HG02943 (cell line): ENCODE measurements around the gene GSC.
"Not testable (repeated sequence)": the region's sequence is repeated elsewhere in the genome, so short reads cannot be mapped to it uniquely, and the experiment has no call there.

ENCODE experiments used
- ATAC-seq: cut with Tn5 transposase; IDR thresholded peaks from one replicate; pipeline ENCODE4 v1.9.1; 2021; ENCODE audit warnings: mild to moderate bottlenecking, low read depth, moderate library complexity; ENCODE audit not compliant: unreplicated experiment

GSC gene

DNA sequence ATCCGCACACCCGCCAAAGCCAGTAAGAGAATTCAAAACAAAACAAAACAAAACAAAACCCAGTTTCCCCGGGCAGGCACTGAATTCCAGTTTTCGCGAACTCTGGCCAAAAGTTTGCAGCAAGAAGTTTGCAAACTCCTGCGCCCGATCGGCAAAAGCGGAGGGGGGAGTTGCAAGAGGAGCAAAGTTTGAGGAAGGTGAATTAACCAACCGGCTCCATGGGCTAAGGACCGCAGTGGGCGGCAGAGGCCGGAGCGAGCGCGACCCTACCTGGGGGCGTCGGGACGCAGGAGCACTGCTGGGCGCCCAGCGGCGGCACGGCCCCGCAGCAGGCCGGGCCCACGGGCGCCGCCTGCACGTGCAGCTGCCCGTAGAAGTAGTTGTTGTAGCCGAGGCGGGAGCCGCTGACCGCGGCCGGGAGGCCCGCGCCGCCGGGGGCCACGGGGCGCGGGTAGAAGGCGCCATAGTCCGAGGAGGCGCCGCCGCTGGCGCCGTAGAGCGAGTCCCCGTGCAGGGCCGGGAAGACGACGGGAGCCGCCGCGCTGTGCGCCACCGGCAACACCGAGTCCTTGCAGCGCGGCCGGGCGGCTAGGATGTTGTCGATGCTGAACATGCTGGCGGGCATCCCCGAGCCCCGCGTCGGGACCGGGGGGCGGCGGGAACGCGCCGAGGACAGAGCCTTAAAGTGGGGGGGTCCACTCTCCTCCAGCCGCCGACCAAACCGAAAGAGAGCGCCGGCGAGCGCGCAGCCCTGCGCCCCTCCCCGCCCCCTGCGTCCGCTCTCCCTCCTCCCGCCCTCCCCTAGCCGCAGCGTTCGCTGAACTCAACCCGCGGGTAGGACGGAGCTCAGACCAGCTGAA is at the start of gene GSC:
TSS of gene GSC (minus strand) at position 723 of the 860 bp plus-strand sequence. CDS start at position 625, 98 bp downstream.
- ATAC-seq: no peak

DNA sequence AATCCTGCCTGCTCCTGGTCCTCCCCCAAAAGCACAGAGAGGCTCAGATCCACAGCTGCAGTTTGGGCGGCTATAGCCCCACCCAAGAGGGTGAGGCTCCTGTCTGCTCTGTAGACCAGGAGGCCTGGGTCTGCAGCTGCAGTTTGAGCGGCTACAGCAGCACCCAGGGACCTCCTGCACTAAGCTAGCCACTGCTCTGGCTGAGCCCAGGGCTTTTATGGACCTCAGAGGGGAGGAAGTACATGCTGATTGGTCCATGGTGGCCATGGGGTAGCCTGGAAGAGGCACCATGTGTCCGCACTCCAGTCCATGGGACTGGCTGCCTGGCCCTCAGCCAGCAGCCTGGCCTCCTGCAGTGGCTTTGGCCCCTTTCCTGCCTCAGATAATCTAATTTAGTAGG is 49.6 kb upstream of the GSC start:
- no peak for ATAC-seq

DNA sequence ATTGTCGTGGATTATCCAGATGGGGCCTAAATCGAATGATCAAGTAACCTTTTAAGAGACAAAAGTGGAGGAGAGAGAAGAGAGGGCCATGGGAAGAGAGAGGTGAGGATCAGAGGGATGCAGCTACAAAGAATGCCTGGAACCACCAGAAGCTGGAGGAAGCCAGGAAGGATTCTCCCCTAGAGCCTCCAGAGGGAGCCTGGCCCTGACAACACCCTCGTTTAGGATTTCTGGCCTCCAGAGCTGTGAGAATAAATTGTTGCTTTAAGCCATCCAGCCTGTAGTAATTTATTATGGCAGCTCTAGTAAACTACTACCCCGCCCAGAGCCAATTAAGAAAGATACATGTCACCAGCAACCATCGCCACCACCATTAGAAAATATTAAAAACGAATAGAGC is 46.2 kb upstream of the GSC start:
- no peak for ATAC-seq

DNA sequence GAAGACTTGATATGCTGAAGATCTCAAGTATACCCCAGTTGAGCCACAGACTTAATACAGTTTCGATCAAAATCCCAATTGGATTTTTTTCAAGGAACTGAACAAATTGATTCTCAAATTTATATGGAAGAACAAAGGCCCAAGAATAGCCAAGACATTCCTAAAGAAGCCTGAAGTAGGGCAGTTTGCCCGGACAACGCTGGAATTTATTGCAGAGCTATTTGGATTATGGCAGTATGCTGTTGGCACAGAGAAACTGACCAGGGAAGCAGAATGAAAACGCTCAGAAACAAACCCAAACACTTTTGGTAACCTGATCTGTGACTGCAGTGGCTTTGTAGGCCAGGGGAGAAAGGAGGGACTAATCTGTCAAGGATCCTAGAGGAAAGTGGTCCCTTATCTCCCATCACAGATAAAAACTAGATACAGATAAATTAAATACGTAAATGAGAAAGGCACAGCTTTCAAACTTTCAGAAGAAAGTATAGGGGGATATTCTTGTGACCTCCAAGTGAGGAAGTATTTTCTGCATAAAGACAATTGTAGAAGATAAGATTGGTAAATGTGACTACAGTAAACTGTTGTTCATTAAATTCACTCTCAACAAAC is 35.9 kb upstream of the GSC start:
- no peak for ATAC-seq

DNA sequence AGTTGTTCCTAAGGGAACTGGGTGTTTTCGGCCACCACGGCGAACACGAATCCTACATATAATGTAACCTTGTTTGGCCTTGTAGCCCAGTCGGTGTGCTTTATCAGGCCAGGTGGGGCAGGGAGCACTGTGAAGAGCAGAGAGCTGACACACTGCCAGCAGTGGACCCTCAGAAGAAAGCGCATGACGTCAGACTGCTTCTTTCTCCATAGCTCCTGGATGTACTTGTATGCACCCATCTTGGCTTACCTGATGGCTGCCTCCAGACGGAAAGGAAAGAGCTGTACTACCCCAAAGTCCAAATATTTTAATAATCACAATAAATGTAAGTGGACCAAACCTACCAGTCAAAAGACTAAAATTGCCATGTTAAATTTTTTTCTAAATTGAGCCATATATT is 31.3 kb upstream of the GSC start:
- ATAC-seq: no peak

DNA sequence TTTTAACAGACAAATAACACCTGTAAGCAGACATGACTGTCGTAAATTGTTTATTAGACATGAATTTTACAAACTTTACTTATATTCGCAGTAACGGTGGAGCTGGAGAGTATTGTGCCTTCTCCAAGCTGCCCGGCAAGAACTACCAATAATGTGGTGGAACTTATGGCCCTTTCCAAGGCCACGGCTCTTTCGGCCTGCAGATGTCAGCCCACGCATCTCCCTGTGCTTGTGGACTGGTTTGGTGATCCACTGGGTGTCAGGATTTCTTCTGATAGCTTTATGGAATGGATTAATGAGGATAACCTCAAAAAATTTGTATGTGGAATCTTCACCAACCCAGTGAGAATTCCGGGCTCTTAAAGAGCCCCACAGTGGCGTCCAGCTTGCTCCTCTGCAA is 30.9 kb upstream of the GSC start:
- not testable (repeated sequence) for ATAC-seq

DNA sequence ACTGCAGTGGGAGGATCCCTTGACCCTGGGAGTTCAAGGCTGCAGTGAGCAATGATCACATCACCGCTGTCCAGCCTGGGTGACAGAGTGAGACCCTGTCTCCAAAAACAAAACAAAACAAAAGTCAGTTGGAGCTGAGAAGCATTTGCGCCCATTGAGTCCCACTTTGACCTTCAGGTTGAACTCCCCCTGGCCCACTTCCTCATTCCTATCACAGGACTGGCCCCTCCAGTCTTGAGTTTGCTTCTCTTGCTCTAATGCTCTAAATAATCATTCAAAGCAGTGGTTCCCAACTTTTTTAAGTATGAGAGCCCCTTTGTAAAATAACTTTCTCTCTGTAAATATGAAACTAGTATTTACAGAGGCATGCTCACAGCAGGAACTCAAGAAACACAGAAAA is 28.0 kb upstream of the GSC start:
- ATAC-seq: no peak

DNA sequence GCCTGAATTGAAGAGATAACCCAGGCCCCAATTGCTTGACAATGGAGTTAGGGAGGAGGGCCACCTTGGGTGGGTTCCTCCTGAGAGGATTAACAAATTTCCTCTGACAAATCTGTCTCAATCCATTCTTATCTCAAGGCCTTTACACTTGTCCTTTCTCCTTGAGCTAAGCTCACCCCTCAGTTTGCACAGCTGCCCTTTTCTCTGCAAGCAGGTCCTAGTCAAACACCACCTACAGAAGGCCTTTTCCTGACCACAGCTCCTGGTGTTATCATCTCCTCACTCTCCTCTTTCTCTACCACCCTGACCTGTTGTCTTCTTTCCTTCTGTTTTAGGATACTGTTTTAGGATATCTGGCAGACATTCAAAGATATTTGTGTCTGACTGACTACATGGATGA is 26.4 kb upstream of the GSC start:
- ATAC-seq: no peak

DNA sequence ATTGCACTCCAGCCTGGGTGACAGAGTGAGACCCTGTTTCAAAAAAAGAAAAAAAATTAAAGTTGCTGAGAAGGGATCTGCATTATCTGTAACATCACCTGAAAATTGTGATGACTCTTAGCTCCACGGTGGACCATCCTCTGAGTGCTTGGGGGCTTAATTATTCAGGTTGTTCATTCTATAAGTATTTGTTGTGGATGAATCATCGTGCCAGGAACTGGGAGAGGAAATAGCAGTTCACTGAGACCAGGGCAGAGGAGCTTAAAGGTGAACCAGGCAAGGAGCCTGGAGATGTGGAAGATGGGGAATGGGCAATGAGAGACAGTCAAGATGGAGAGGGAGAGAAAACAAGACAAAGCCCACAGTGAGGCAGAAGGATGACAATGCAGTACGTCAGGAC is 25.5 kb upstream of the GSC start:
- no peak for ATAC-seq

DNA sequence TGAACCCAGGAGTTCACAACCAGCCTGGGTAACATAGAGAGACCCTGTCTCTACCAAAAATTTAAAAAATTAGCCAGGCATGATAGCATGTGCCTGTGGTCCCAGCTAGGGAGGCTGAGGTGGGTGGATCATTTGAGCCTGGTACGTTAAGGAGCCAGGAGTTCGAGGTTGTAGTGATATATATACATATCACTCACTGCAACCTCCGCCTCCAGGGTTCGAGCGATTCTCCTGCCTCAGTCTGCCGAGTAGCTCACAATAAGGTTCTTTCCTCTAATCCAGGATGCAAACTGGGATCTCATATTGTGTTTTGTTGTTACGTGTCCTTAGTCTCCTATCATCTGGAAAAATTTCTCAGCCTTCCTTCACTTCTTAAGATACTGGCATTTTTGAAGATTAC is 24.0 kb upstream of the GSC start:
- ATAC-seq: no peak

DNA sequence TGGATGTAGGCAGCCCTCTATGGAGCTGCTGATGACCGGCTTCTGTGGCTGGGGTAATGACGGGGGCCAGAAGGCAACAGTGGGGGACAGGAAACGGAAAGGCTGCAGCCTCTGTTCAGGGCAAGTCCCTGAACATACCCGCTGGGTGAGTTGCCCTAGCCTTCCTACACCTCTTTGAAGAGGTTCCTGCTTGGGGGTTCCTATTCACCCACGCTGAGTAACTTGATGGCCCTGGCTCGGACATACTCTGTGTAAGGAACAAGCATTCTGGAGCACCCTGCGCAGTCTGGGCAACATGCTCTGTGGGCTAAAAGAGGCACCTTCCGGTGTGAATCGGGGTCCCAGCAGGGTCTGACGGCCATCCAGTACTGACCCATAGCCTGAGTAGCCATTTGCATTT is 17.7 kb upstream of the GSC start:
- no peak for ATAC-seq

DNA sequence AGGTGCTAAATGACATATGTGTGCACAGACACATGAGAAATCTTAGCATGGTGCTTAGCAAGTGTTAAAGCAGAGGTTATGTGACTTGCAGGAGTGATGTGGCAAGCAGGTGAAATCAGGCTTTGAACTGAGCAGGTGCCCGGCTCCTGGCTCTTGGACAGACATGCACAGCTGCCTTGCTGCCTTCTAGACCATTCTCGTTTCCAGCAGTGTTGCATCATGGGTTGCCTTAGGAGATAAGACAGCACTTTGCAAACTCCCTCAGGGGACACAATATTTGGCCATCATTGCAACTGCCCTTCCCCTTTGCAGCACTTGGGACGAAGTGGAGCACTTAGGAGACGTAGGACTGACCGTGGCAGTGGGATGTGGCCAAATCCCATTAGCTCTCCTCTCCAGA is 17.2 kb upstream of the GSC start:
- no peak for ATAC-seq

DNA sequence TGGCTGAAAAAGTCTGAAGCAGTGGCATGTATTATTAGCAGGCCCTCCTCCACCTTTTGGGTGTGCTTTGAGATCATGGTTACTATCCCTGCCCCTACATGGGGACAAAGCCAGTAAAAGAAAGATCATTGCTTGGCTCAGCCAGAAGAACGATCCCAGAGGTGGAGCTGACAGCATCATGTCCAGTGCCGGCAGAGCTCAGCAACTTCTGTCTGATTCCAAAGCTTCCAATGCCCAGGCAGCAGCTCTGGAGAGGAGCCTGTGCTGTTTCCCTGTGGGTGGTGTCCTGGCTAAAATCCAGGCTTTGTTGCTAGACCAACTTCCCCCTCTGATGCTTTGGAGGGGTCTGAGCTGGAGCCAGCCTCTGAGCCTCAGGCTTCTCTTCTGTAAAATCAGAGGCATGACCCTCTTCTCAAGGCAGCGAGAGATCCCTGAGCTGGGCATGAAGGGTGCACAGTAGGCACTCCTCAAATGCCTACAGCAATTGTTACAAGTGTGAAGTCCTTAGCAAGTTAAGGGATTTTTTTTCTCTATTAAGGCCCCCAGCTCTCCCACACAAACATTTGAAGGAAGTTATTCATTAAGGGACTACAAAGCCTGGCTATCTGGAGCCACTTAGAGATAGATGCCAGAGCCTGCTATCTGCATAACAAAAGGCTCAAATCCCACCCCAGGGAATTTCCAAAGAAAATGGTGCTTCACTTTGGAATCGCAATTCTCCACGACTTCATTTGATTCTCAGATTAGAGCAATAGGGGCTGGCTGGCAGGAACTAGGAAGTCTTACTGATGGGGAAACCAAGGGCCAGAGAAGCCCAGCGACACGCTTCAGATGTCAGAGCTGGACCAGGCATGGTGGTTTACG is 10.9 kb upstream of the GSC start:
- no peak for ATAC-seq

DNA sequence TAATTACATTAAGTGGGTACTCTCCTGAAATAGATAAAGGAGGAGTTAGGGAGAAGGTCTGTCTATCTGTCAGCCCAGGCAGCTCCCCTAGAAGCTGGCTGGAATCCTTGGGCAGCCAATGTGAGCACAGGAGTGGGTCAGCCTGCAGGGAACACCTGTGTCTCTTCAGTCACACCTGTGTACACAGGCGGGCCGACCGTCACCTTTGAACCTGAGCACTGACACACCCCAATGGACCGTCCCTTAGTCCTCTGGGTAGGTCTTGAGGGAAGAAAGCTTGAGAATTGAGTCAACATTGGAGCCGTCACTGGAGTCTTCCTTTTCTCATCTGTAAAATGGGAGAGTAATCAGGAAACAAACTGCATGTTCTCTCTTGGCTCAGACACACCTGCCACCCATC is 9.8 kb upstream of the GSC start:
- ATAC-seq: no peak

DNA sequence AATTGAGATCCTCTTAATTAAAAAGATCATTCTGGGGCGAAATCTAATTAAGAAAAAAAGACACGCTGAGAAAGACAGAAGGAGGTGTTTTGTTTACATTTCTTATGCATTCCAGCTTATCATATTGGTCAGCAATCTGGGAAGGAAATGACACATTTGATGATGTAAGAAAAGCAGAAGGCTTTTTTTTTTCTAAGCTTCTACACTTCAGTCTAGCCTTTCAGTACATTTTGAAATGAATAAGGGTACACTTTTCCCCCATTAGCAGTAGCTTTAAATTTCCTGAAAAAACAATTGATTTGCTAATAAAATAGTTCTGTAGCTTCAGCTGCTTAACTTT is 5.9 kb upstream of the GSC start:
- ATAC-seq: no peak

DNA sequence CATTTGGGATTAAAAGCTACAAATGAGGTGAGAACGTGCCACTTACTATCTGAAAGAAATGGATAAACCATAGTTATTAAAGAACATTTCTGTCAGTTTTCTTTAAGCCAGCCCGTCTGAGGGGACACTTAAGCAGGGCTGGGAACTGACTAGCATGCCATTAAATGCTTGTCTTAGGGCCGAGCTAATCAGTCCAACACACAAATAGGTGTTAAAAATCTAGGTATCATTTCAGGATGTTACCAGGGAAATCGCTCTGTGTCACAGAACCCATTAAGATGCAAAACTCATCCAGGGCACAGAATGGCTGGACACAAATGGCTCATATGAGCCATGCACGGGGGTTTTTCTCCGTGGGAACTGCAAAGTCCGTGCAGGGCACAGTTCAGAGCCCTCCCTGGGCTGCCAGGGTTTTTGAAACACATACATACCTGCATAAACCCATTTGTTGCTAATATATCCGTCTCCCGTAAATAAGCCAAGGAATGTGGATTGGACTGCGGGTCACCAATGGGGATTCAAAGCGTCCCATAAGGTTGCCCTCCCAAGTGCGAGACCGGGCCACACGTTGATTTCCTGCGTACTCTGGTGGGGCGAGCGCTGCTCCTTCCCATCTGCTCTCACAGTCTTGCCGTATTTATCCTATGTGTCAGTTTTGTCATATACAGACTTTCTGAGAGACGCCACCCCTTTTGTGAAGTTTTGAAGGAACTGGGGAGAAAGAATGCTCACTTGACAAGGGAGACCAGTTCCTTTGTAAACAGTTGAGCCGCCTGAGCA is 5.4 kb upstream of the GSC start:
- ATAC-seq: no peak

DNA sequence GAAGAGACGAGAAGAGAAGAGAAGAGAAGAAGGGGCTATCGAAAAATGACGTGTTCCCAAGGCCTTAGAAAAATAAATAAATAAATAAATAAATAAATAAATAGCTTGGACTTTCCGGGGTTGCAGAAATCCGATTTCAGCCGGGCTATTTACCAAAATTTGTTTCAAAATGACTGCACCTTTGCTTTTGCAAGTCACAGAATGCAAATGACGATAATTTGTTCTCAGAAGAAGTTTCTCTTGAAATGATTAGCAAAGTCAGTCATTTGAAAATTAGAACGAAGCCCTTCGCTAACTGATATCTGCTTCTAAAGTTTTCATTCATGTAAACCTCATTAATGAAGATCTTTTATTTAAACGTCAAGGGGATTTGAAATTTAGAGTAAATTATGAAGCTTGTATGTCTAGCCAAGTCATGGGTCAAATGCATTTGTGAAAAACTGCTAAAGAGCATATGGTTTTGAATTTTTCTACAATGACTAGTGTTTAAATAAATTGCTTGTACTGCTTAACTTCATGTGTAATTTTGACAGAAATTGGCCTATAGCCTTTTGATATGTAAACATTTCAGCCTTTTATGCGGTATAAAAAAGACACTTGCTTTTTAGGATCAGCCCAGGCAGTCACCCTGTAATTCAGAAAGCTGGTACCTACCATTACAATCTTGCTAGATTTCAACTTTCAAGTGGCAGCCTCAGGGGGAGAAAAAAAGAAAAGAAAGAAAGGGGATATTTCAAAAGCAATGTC is 4.6 kb upstream of the GSC start:
- ATAC-seq: no peak

DNA sequence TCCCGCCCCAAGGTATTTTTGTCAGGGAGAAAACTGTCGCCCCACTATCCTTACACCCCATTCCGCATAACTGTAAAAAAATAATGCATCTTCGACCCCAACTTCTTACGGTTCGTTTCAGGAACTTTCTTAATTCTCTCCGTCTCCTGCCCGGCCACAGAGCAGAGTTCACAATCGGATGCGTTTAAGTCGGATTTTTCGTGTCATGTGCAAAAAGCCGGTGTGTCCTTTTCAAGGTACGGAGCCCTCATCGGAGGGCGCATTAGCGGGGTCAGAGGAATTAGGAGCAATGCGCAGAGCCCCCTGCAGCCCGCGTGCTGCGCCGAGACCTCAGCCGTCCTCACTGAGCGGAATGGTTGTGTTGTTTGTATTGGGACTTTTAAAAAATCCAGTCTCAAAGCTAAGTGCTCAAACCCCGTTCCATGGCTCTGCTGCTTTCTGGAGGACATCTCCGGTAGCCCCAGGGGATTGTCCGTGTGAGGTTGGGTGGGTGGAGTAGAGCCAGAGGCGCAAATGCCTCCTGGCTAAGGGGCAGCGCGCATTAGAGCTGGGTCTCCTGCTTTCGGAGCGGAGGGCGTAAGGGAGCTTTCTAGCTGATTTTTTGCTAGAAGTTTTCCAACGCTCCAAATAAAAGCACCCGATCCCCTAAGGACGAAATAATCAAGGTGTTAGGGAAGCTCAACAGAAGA is 3.9 kb upstream of the GSC start:
- no peak for ATAC-seq

DNA sequence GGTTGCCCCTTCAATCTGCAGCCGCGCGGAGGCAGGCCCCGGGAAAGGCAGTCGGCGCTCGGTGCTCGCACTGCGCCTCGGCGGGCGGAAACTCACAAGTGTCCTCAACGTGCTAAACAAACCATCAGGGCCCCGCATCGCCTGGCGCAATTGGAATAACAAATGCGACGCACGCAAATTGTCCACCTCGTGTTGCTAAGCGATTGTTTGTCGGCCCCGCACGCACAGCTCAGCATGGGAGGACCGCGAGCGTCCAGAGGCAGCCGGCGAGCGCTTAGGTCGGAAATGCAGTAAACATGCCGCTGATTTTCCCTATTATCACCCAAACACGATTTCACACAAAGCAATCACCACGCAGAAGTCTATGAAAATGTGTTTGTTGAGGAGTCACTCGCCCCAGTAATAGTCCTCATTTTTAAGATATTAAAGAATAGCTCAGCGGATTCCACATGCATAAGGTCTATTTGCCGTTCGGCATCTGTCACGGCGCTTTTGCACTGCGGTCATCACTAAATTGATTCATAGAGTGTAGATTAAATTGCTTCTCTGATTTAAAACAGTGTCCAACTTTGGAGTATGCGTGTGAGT is 3.2 kb upstream of the GSC start:
- ATAC-seq: no peak
